Karpas-422 (cell line): ENCODE results near the gene NMRK1. TPM values are rescaled to one million over a fixed set of nuclear protein-coding genes. Genes with fewer than 3 reads are reported as not detected.

Experiments used
- DNase-seq: peaks from one replicate; pipeline ENCODE4 v3.0.0-alpha.2; 2015
- H2AFZ ChIP-seq: fragments of 200-600 bp; sonication (generic); 2 replicates; pipeline ENCODE4 v1.6.1; 2014; ENCODE audit warnings: antibody characterized with exemption, low read length, mixed read lengths
- H3K27ac ChIP-seq: fragments of 200-600 bp; sonication (generic); 2 replicates; pipeline ENCODE4 v1.5.1; 2014; ENCODE audit warnings: mild to moderate bottlenecking, low read length, moderate library complexity
- H3K27me3 ChIP-seq: fragments of 200-600 bp; sonication (generic); 2 replicates; pipeline ENCODE4 v1.6.1; 2014; ENCODE audit warnings: low read length, mixed read lengths
- H3K36me3 ChIP-seq: fragments of 200-600 bp; sonication (generic); 2 replicates; pipeline ENCODE4 v1.6.1; 2014; ENCODE audit warnings: low read length, mixed read lengths; ENCODE audit not compliant: insufficient read depth
- H3K4me1 ChIP-seq: fragments of 200-600 bp; sonication (generic); 2 replicates; pipeline ENCODE4 v1.6.1; 2014; ENCODE audit warnings: mild to moderate bottlenecking, low read length, mixed read lengths
- H3K4me2 ChIP-seq: fragments of 200-600 bp; sonication (generic); 2 replicates; pipeline ENCODE4 v1.6.1; 2014; ENCODE audit warnings: low read length, low read depth, mild to moderate bottlenecking; ENCODE audit not compliant: poor library complexity, severe bottlenecking
- H3K4me3 ChIP-seq: fragments of 200-600 bp; sonication (generic); 2 replicates; pipeline ENCODE4 v1.5.1; 2014; ENCODE audit warnings: mild to moderate bottlenecking, antibody characterized with exemption, low read length, mixed read lengths
- H3K79me2 ChIP-seq: fragments of 200-600 bp; sonication (generic); 2 replicates; pipeline ENCODE4 v1.6.1; 2014; ENCODE audit warnings: mild to moderate bottlenecking, low read length, mixed read lengths
- H3K9ac ChIP-seq: fragments of 200-600 bp; sonication (generic); 2 replicates; pipeline ENCODE4 v1.6.0; 2014; ENCODE audit warnings: low read length
- H3K9me2 ChIP-seq: fragments of 200-600 bp; sonication (generic), shearing (Covaris generic); replicated peaks from 2 replicates; pipeline ENCODE4 v1.6.0; 2014; ENCODE audit warnings: mild to moderate bottlenecking, low read length, moderate library complexity; ENCODE audit not compliant: insufficient read depth
- H3K9me3 ChIP-seq: fragments of 300-700, 200-600 bp; sonication (generic); 2 replicates; pipeline ENCODE4 v1.6.1; 2014; ENCODE audit warnings: low read length, mixed read lengths
- H4K20me1 ChIP-seq: fragments of 200-600 bp; sonication (generic); 2 replicates; pipeline ENCODE4 v1.6.1; 2014; ENCODE audit warnings: mild to moderate bottlenecking, antibody characterized with exemption, low read length, low read depth; ENCODE audit not compliant: insufficient read depth
- total RNA-seq: library from RNA; depleted of rRNA; stranded (reverse); fragments of >200 nt; shearing (Covaris generic); gene quantifications from 2 replicates; pipeline ENCODE4 v1.2.3, GENCODE V29; 2014; ENCODE audit warnings: low replicate concordance

Gene NMRK1
- total RNA-seq, 1 experiment from 2014 or later: 14.3 TPM

DNA sequence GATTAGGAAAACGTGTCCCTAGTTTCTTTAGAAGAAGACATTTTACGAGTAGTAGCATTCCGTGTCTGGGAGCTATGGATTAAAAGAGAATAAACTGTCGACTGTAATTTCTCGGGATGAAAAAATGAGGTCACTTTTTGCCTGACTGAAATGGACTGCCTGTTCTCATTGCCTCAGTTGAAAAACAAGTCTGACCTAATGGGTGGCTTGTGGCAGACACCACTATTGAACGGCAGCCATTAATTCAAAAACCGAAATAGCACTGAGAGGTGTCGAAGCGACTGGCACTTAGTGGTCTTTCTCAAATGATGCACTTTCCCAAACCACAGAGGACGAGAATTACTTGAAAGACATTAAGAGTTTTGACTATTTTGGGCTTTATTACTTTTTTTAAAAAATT, 35.7 kb upstream of the NMRK1 start:
- H3K9ac ChIP-seq: no peak overlapping the region
- H3K27ac ChIP-seq: no peak overlapping the region
- no peaks in the 10 kb centered on the region for H4K20me1 ChIP-seq
- no peak overlapping the region for H3K4me2 ChIP-seq
- peaks cover 76% of the 10 kb centered on the region for H3K79me2 ChIP-seq
- no peaks in the 10 kb centered on the region for H3K9me3 ChIP-seq
- no peaks in the 10 kb centered on the region for H3K27me3 ChIP-seq
- H3K4me1 ChIP-seq: peaks cover 5% of the 10 kb centered on the region; the same call in 1 of the 2 replicates
- DNase-seq: no peak
- peaks cover 3% of the 10 kb centered on the region; the same call in 1 of the 2 replicates for H3K36me3 ChIP-seq
- H3K4me3 ChIP-seq: no peak overlapping the region
- no peaks in the 10 kb centered on the region for H3K9me2 ChIP-seq
- H2AFZ ChIP-seq: no peak overlapping the region

- H3K9me2 ChIP-seq: no peaks in the 10 kb centered on the region
- no peak overlapping the region for H3K9ac ChIP-seq
- no peak overlapping the region for H2AFZ ChIP-seq
- peaks cover 3% of the 10 kb centered on the region; the same call in 1 of the 2 replicates for H3K36me3 ChIP-seq
- no peak overlapping the region for H3K27ac ChIP-seq
- no peaks in the 10 kb centered on the region for H3K27me3 ChIP-seq
- no peak overlapping the region for H3K4me2 ChIP-seq
- H3K9me3 ChIP-seq: no peaks in the 10 kb centered on the region
- H4K20me1 ChIP-seq: no peaks in the 10 kb centered on the region
- peaks cover 10% of the 10 kb centered on the region for H3K4me1 ChIP-seq
- DNase-seq: no peak
- H3K4me3 ChIP-seq: no peak overlapping the region
- H3K79me2 ChIP-seq: peaks cover 81% of the 10 kb centered on the region
These were observed 34.1 kb upstream of the NMRK1 start for GRCh38 chr9:75121914-75122558.

DNA sequence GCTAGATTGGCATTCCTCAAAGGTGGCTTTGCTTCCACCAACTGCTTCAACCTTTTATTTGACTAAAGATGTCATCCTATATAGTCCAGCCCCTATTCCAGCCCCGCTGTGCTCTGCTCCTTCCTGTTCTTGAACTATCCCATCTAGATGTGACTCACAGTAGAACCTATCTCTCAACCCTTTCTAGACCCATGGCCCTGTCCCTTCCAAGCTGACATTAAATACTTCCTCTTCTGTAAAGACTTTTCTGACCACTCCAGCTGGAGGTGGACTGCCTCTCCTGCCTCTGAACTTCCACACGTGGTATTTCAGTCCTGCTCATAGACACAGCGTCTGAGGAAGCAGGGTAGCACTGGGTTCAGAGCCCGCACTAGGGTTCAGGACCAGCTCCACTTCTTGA, 32.7 kb upstream of the NMRK1 start:
- DNase-seq: no peak
- H4K20me1 ChIP-seq: no peaks in the 10 kb centered on the region
- H3K4me1 ChIP-seq: peaks cover 10% of the 10 kb centered on the region
- no peaks in the 10 kb centered on the region for H3K27me3 ChIP-seq
- no peak overlapping the region for H3K4me2 ChIP-seq
- H3K27ac ChIP-seq: no peak overlapping the region
- no peaks in the 10 kb centered on the region for H3K9me3 ChIP-seq
- H3K9ac ChIP-seq: no peak overlapping the region
- peaks cover 82% of the 10 kb centered on the region for H3K79me2 ChIP-seq
- no peak overlapping the region for H3K4me3 ChIP-seq
- H3K36me3 ChIP-seq: peaks cover 3% of the 10 kb centered on the region; the same call in 1 of the 2 replicates
- no peaks in the 10 kb centered on the region for H3K9me2 ChIP-seq
- no peak overlapping the region for H2AFZ ChIP-seq

GRCh38 chr9:75117564-75117963, 29.6 kb upstream of the NMRK1 start:
- H2AFZ ChIP-seq: no peak overlapping the region
- no peaks in the 10 kb centered on the region for H4K20me1 ChIP-seq
- peaks cover 85% of the 10 kb centered on the region for H3K79me2 ChIP-seq
- no peaks in the 10 kb centered on the region for H3K9me3 ChIP-seq
- DNase-seq: no peak
- no peaks in the 10 kb centered on the region for H3K27me3 ChIP-seq
- H3K9ac ChIP-seq: no peak overlapping the region
- H3K4me3 ChIP-seq: no peak overlapping the region
- no peak overlapping the region for H3K27ac ChIP-seq
- H3K4me2 ChIP-seq: no peak overlapping the region
- peaks cover 10% of the 10 kb centered on the region for H3K4me1 ChIP-seq
- H3K9me2 ChIP-seq: no peaks in the 10 kb centered on the region
- peaks cover 3% of the 10 kb centered on the region; the same call in 1 of the 2 replicates for H3K36me3 ChIP-seq

DNA sequence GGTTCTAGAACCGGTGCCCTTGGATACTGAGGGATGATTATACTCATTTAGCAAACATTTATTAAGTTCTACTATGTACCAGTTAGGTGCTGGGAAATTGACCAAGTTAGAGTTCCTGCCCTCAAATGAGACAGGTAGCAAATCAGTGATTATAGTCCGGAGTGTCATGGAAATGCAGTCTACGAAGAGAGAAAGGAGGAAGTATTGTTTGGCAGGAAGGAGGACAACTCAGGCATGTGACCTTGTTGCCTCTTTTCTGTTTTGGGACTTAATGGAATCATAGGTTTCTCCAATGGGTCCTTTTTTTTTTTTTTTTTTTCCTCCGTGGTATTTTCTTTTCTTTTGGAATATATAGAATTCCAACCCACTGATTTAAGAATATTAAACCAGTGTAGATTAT, 28.4 kb upstream of the NMRK1 start:
- Histone ChIP-seq H2AFZ (no peak overlapping the region), H3K79me2 (peaks cover 85% of the 10 kb centered on the region), H3K27me3 (no peaks in the 10 kb centered on the region), H3K4me3 (no peak overlapping the region), H4K20me1 (no peaks in the 10 kb centered on the region), H3K9ac (no peak overlapping the region), H3K27ac (no peak overlapping the region), H3K36me3 (peaks cover 3% of the 10 kb centered on the region; the same call in 1 of the 2 replicates), H3K9me3 (no peaks in the 10 kb centered on the region), H3K4me1 (peaks cover 5% of the 10 kb centered on the region), H3K9me2 (no peaks in the 10 kb centered on the region), H3K4me2 (no peak overlapping the region)
- DNase-seq: no peak

DNA sequence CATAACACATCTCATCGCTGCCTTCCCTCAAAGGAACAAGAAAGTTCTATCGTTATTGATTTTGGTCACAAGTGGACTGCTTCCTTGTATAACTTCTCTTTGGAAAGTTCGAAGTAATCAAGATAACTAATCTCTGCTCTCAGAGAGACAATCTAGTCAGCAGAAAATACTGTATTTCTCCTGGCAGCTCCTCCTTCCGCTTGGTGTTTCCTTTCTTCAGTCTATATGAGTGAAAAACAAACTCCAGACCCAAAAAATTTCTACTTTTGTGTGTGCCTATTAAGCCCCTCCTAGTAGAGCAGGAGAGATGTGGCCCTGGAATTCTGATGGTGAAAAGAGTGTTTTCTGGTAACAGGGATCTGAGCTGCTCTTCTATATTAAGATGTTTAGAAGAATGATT, 24.8 kb upstream of the NMRK1 start:
- Histone ChIP-seq H3K9ac (no peak overlapping the region), H3K9me3 (no peaks in the 10 kb centered on the region), H3K36me3 (no peaks in the 10 kb centered on the region), H3K4me3 (no peak overlapping the region), H3K4me1 (peaks cover 5% of the 10 kb centered on the region), H2AFZ (no peak overlapping the region), H3K79me2 (peaks cover 89% of the 10 kb centered on the region), H3K27ac (no peak overlapping the region), H3K27me3 (no peaks in the 10 kb centered on the region), H3K9me2 (no peaks in the 10 kb centered on the region), H4K20me1 (no peaks in the 10 kb centered on the region), H3K4me2 (no peak overlapping the region)
- DNase-seq: no peak

DNA sequence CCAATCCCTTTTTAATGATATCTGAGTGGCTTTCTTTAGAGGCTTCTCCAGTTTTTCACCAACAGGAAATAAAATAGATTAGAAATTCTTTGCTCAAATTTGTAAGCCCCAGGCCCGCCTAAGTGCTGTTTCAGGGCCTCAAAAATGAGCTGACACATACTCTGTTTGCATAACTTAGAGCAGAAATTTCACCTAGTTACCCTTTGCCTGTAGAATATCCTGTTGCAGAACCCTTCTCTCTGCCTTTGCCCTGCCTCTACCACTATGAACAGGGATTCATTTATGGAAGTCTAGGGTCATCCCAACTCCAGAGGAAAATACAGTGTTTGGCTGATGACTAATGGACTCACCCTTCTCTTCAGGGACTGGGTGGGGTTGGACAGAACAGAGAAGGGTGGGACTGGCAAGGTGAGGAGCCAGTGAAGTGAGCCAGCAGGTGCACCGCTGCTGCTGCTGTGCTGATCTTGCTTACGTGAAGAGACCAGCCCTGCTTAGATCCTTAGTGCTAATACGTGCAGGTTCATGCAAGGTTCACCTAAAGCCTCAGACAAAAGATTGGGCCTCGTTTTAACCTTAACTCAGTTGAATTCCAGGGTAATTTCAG, 23.2 kb upstream of the NMRK1 start:
- Histone ChIP-seq H3K27me3 (no peaks in the 10 kb centered on the region), H3K4me2 (no peak overlapping the region), H4K20me1 (no peaks in the 10 kb centered on the region), H2AFZ (no peak overlapping the region), H3K36me3 (no peaks in the 10 kb centered on the region), H3K79me2 (peaks cover 86% of the 10 kb centered on the region), H3K4me3 (no peak overlapping the region), H3K9ac (no peak overlapping the region), H3K9me2 (no peaks in the 10 kb centered on the region), H3K4me1 (no peaks in the 10 kb centered on the region), H3K27ac (no peak overlapping the region), H3K9me3 (no peaks in the 10 kb centered on the region)
- DNase-seq: no peak

GRCh38 chr9:75109210-75109839, 21.4 kb upstream of the NMRK1 start:
- Histone ChIP-seq H3K4me2 (no peak overlapping the region), H3K9me2 (no peaks in the 10 kb centered on the region), H3K9me3 (no peaks in the 10 kb centered on the region), H3K27me3 (no peaks in the 10 kb centered on the region), H4K20me1 (no peaks in the 10 kb centered on the region), H3K27ac (no peak overlapping the region), H3K4me3 (no peak overlapping the region), H3K4me1 (no peaks in the 10 kb centered on the region), H3K9ac (no peak overlapping the region), H2AFZ (no peak overlapping the region), H3K36me3 (no peaks in the 10 kb centered on the region), H3K79me2 (peaks cover 90% of the 10 kb centered on the region)
- DNase-seq: no peak
